NCI-H748 (cell line): ENCODE results near the gene GET3.
A peak's percentile ranks its signal among the peaks of the same experiment; 100 is the strongest.
"Not testable (repeated sequence)": the region's sequence is repeated elsewhere in the genome, so short reads cannot be mapped to it uniquely, and the experiment has no call there.

Experiments used
- DNase-seq: peaks from one replicate; lab custom pipeline; 2025; ENCODE audit not compliant: unreplicated experiment; lab: John Stamatoyannopoulos, UW

Gene GET3

GRCh38 chr19:12715102-12715501 is 22.2 kb upstream of the GET3 start:
- no peak for DNase-seq

GRCh38 chr19:12715929-12716328 is 21.4 kb upstream of the GET3 start:
- no peak for DNase-seq

- no peak for DNase-seq
These were observed 17.0 kb upstream of the GET3 start for GRCh38 chr19:12720296-12720695.

GRCh38 chr19:12720851-12721655 is 16.2 kb upstream of the GET3 start:
- DNase-seq: no peak

GRCh38 chr19:12721656-12722565 is 15.4 kb upstream of the GET3 start:
- DNase-seq: peak; percentile 45

GRCh38 chr19:12722566-12723380 is 14.5 kb upstream of the GET3 start:
- peak; percentile 98 for DNase-seq

- DNase-seq: no peak
These were observed 14.0 kb upstream of the GET3 start for GRCh38 chr19:12723381-12723640.

- peak; percentile 67 for DNase-seq
These were observed 13.5 kb upstream of the GET3 start, which contains the start of gene TNPO2 for GRCh38 chr19:12723641-12724426. TSS of gene TNPO2 (minus strand) at chr19:12723932. CDS start at chr19:12720977, 2,955 bp downstream.

GRCh38 chr19:12725612-12726011 is 11.7 kb upstream of the GET3 start:
- DNase-seq: not testable (repeated sequence)

GRCh38 chr19:12726988-12727316 is 10.3 kb upstream of the GET3 start:
- DNase-seq: no peak

- DNase-seq: no peak
These were observed 9.4 kb upstream of the GET3 start for GRCh38 chr19:12727745-12728433.

- no peak for DNase-seq
These were observed 7.2 kb upstream of the GET3 start for GRCh38 chr19:12730064-12730463.

GRCh38 chr19:12731337-12731736 is 6.0 kb upstream of the GET3 start:
- no peak for DNase-seq

GRCh38 chr19:12733369-12734214 is 3.7 kb upstream of the GET3 start:
- no peak for DNase-seq

GRCh38 chr19:12737835-12738351 is 596 bp downstream of the GET3 start:
- no peak for DNase-seq

- DNase-seq: no peak
These were observed 8.0 kb downstream of the GET3 start for GRCh38 chr19:12745166-12745897.

- no peak for DNase-seq
These were observed 11.2 kb downstream of the GET3 start for GRCh38 chr19:12748489-12748888.

- peak; percentile 54 for DNase-seq
These were observed 12.7 kb downstream of the GET3 start for GRCh38 chr19:12749938-12750521.
